ENCODE measurements around the gene IGFBP2.

GRCh38 chr2:216695401-216695821 lies 62.2 kb downstream of the IGFBP2 start, which contains the start of gene IGFBP5:
- TF ChIP-seq CTCF (IDR thresholded peaks at IDR 0.05): peak in 3 of 4 experiments; percentile 13 to 30 (median 22)
- TF ChIP-seq POLR2A (IDR thresholded peaks at IDR 0.05): peak; percentile 65 to 69

All from uterus (tissue), 2 donors.